Measurements from ENCODE around the gene MYO1G.
"Not testable (repeated sequence)": the region's sequence is repeated elsewhere in the genome, so short reads cannot be mapped to it uniquely, and the experiment has no call there.

The MYO1G gene

DNA sequence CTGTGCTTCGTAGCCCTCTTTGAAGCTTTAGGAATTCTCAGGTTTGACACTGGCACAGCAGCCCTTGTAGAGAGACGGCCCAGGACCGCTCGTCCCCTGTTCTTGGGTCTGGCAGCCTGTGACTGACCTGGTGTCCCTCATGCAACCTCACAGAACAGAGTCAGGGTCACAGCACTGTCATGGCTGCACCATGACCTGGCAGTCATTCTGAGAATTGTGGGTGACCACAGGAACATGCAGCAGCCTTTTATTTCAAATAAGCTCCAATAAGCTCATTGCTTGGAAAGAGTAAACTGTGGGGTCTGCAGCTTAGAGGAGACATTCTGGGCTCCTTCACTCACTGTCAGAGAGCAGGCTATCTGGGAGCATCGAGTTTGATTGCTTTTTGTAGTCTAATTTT lies 42.5 kb downstream of the MYO1G start:
- DNase-seq (ENCODE audit: low read depth): no peak

DNA sequence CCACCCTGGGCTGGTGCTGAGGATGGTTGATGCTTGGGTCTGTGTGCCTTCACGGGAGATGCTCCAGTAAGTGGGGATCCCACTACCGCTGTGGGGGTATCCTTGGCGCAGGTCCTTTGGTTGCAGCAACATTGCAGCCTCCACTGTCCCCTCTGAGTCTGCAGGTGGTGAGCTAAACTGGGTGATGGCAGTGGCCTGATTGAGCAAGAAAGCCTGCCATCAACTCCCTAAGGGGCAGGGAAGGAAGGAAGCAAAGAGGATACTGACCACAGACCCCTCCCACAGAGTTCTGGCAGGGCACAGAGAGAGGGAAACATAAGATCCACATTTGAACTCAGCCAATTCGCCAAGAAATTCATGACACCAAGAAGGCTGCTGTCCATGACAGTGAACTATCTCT lies 43.2 kb downstream of the MYO1G start:
- DNase-seq (ENCODE audit: low read depth): no peak

DNA sequence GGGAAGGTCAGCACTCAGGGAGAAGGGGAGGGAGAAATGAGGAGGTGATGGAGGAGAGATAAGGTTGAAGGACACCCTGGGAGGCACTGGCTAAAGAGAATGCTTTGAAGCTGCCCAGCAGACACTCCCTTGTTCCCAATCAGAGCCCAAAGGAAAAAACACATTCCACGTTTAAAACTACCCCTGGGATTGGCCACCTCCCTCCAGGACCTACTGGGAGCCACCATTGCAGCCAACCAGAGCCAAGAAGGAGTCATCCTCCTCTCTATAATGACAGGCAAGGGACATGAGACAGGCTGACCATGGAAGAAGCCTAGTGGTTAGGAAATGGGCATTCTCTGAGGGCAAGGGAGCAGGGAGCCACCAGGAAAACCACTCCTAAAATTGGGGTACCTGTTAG lies 43.8 kb downstream of the MYO1G start:
- DNase-seq (ENCODE audit: low read depth): no peak

DNA sequence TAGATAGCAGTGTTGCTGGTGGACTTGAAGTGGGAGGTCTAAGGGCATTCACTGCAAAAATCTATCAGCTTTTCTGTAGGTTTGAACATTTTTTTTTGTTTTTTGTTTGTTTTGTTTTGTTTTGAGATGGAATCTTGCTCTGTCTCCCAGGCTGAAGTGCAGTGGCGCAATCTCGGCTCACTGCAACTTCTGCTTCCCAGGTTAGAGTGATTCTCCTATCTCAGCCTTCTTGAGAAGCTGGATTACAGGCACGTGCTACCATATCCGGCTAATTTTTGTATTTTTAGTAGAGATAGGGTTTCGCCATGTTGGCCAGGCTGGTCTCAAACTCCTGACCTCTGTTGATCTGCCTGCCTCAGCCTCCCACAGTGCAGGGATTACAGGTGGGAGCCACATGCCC lies 44.3 kb downstream of the MYO1G start:
- DNase-seq (ENCODE audit: low read depth): not testable (repeated sequence)

DNA sequence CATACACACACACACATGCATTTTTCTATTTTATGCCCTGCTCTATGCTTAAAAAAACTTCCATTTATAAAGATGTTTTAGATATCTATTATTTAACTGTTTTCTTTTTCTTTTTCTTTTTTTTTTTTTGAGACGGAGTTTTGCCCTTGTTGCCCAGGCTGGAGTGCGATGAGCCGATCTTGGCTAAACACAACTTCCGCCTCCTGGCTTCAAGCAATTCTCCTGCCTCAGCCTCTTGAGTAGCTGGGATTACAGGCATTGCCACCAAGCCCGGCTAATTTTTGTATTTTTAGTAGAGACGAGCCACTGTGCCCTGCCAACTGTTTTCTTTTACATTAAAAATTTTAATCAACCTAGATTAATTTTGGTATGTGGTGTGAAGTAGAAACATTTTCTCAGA lies 47.9 kb downstream of the MYO1G start:
- no peak for DNase-seq (ENCODE audit: low read depth)

DNA sequence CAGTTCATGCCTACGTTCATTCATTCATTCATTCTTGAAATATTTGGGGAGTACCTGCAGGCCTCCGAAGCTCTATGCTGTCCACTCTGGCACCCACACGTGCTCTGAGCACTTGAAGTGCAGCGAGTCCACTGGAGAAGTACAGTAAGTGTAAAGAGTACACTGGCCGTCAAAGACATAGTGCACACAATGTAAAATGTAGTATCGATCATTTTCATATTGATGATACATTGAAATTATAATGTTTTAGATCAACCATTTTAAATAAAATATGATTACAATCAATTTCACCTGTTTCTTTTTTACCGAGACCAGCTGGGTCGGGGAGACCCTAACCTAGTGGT lies 56.5 kb downstream of the MYO1G start:
- DNase-seq (ENCODE audit: low read depth): no peak

DNA sequence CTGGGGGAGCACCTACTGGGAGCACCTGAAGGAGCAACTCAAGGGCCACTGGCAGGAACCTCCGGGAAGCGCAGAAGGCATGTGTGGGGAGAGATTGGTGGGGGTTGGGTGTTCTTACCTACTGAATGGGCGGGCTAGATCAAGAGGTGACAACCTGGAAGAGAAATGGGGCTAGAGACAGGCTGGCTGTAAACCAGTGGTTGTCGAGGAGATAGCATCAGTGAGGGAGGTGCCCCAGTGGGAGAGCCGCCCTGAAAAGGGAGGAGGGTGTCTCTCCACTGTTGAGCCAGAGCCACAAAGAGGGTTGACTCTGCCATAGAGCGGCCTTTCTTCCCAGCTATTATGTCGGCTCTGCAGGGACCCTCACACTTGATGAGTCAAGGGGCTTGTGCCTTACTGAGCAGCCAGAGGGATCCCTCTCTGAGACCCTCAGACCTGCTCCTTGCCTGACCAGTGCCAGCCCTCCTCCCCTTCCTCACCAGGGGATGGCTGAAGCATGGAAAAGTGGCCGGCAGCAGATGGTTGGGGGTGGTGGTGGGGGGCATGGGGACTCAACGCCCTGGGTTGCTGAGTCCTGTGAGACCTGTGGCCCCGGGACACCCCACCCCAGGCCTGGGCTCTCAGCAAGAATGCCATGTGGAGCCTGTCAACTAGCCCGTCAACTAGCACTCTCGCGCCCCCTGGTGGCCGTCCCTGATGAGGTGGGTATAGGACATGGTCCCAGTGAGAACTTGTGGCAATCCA lies 57.0 kb downstream of the MYO1G start:
- peak; percentile 93 for DNase-seq (ENCODE audit: low read depth)

DNA sequence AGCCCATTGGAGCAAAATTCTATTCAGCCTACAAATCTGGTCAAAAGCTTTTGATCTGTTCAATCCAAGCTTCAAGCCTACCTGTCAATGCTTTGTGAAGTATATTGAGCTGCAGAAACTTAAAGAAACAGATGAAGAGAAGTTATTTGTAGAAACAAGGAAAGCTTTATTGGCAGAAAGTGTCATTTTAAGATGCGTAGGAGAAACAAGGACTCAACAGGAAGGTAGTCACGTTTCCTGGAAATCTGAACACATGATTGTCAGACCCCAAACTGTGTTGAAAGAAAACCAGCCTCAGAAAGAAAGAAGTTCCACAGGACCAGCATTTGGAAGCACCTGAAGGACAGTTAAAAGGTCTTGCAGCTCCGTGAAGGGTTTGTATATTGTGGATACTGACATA lies 58.7 kb downstream of the MYO1G start:
- DNase-seq (ENCODE audit: low read depth): no peak

DNA sequence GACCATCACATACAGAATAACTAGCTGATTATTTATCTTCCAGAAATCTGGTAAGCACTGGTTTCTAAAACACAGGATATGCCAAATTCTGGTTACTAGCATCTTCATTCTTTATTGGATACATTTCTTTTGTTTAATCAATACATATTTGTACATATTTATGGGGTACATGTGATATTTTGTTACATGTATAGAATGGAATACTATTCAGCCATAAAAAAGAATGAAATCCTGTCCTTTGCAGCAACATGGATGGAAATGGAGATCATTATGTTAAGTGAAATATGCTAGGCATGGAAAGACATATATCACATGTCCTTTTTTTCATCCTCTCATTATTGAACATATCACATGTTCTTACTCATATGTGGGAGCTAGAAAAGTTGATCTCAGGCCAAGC lies 60.8 kb downstream of the MYO1G start:
- DNase-seq (ENCODE audit: low read depth): no peak

DNA sequence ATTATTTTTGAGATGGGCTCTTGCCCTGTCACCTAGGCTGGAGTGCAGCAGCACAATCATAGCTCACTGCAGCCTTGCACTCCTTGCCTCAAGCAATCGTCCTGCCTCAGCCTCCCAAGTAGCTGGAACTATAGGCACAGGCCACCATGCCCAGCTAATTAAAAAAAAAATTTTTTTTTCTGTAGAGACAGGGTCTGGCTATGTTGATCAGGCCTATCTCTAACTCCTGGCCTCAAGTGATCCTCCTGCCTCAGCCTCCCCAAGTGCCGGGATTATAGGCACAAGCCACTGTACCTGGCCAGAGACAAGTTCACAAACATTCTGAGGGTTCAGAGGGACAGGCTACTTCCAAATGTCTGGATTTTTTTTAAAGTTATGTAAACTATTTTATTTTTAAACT lies 61.4 kb downstream of the MYO1G start:
- no peak for DNase-seq (ENCODE audit: low read depth)

DNA sequence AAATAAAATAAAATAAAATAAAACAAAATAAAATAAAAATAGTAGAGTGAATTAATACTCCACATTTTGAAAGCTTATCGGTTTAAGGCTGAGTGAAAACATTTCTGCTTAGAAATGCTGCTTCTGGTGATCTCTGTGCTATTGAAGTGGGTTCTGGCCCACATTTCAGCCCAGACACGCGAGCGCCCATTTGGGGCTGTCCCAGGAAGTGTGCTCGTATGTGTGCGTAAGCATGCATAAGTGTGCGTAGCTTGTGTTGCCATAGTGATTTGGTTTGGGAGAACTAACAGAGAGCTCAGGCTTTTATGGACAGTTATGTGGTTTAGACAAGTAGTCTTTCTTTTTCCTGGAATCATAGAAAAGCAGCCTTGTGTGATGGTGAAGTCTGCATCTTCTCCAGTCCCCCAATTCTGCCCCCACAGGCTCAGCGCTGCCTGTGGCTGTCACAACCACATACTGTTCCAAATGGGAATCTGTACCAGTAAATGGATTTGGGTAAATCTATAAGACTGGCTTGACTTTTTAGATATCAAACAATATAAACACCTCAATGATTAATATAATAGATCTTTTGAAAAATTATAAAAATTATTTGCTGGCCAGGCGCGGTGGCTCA lies 63.7 kb downstream of the MYO1G start:
- DNase-seq (ENCODE audit: low read depth): peak; percentile 55

DNA sequence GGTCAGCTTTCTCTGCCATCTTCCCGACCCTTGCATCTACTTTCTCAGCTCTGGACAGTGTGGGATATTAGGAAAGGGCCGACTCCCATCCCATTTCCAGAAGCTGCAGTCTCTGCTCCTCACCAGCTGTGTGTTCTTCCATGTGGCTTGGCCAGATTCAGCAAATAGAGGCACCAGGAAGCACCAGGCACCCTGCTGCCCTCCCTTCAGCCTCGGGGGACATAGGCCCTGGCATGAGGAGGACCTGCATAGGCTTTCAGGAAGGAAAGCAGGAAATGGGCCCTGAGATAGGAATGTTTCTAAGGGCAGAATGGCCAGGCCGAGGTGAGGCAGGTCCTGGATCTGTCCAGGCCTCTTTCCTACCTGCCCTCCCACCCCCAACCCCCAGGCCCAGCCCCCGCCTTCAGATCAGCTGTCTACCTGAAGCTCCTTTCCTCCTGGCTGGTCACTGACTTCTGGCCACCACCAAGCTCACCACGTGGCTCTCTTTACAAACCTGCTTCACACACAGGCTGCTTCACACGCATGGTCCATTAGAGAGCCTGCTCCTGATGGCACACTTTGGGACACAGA lies 66.0 kb downstream of the MYO1G start:
- DNase-seq (ENCODE audit: low read depth): no peak

All from activated T-helper 9 cell treated with anti-CD3 and anti-CD28 coated beads, Interleukin-2, amount 50 U/mL, for 16 hours (primary cell).